B cell (primary cell): Measurements from ENCODE around the gene P3H3. TPM values are rescaled to one million over a fixed set of nuclear protein-coding genes. Genes with fewer than 3 reads are reported as not detected.

ENCODE experiments used
- ATAC-seq: fragments of 200-7000 bp; cut with Tn5 transposase; one replicate; pipeline ENCODE4 v1.10.0; 2021; ENCODE audit warnings: low read depth, mild to moderate bottlenecking, moderate number of reproducible peaks, moderate library complexity
- CTCF ChIA-PET: fragments of 350-600 bp; sonication (Branson Sonifier 250); formaldehyde crosslinking; loops from one replicate; lab custom pipeline; 2021; ENCODE audit warnings: antibody characterized with exemption, inconsistent platforms; lab: Charles Lee
- POLR2A ChIA-PET: fragments of 350-600 bp; sonication (Branson Sonifier 250); formaldehyde crosslinking; loops from one replicate; lab custom pipeline; 2021; ENCODE audit warnings: antibody characterized with exemption; lab: Charles Lee
- DNase-seq: peaks from one replicate; pipeline ENCODE4 v3.0.0; 2013
- H2AFZ ChIP-seq: 2 replicates; pipeline ENCODE4 v1.6.1; 2012; ENCODE audit warnings: mild to moderate bottlenecking, low read depth, low read length; ENCODE audit not compliant: insufficient read depth, poor library complexity, severe bottlenecking
- H3K27ac ChIP-seq, 2 donors: 1 replicate in 1 of 2; 2 replicates in 1 of 2; pipeline ENCODE4 v1.5.1; 2012 to 2013; ENCODE audit warnings: low read length in 2 of 2, mild to moderate bottlenecking in 2 of 2, moderate library complexity in 1 of 2
- H3K27me3 ChIP-seq, 4 experiments: fragments of 200-600 bp in 1 of 4; sonication (generic) in 1 of 4; replicated peaks in 1 of 4; 1 replicate in 2 of 4; 2 replicates in 2 of 4; pipeline versions ENCODE4 v1.6.1 to v1.7.0; 2013 to 2016; ENCODE audit warnings: low read length in 3 of 4, mild to moderate bottlenecking in 2 of 4, mixed read lengths in 1 of 4, moderate library complexity in 1 of 4; ENCODE audit not compliant: insufficient read depth in 4 of 4, control insufficient read depth in 3 of 4; ENCODE audit errors: control extremely low read depth in 1 of 4
- H3K36me3 ChIP-seq, 2 experiments: replicated peaks in 1 of 2; 1 replicate in 1 of 2; 2 replicates in 1 of 2; pipeline versions ENCODE4 v1.6.1 to v1.7.1; 2013; ENCODE audit warnings: low read length in 1 of 2; ENCODE audit not compliant: insufficient read depth in 2 of 2, control insufficient read depth in 1 of 2; ENCODE audit errors: control extremely low read depth in 1 of 2, extremely low read depth in 1 of 2
- H3K4me1 ChIP-seq, 2 donors: fragments of 200-600 bp in 1 of 2; sonication (generic) in 1 of 2; 1 replicate in 1 of 2; 2 replicates in 1 of 2; pipeline versions ENCODE4 v1.5.1 to v1.6.1; 2013 to 2017; ENCODE audit warnings: low read length in 2 of 2; ENCODE audit not compliant: control insufficient read depth in 2 of 2, insufficient read depth in 2 of 2
- H3K4me2 ChIP-seq: replicated peaks from 2 replicates; pipeline ENCODE3; 2012; ENCODE audit warnings: mild to moderate bottlenecking, low read depth, low read length; ENCODE audit not compliant: poor library complexity, severe bottlenecking
- H3K4me3 ChIP-seq, 5 experiments: fragments of 200-600 bp in 1 of 5; sonication (generic) in 1 of 5; 1 replicate in 3 of 5; 2 replicates in 2 of 5; pipeline versions ENCODE4 v1.5.1 to v1.7.0; 2011 to 2016; ENCODE audit warnings: low read length in 4 of 5, mild to moderate bottlenecking in 4 of 5, low read depth in 2 of 5, control low read depth in 1 of 5, moderate library complexity in 1 of 5; ENCODE audit not compliant: insufficient read depth in 1 of 5; ENCODE audit errors: control extremely low read depth in 1 of 5, extremely low read depth in 1 of 5
- H3K79me2 ChIP-seq: fragments of 200-600 bp; sonication (generic); one replicate; pipeline ENCODE4 v1.6.0; 2016; ENCODE audit warnings: low read length; ENCODE audit not compliant: control insufficient read depth, insufficient read depth
- H3K9ac ChIP-seq: fragments of 200-600 bp; sonication (generic); 2 replicates; pipeline ENCODE4 v1.6.1; 2017; ENCODE audit warnings: mild to moderate bottlenecking, low read length, moderate library complexity
- H3K9me3 ChIP-seq, 3 donors: one replicate each; pipeline versions ENCODE4 v1.6.1 to v1.7.1; 2013; ENCODE audit warnings: low read length in 2 of 3; ENCODE audit not compliant: control insufficient read depth in 2 of 3, insufficient read depth in 1 of 3; ENCODE audit errors: control extremely low read depth in 1 of 3
- H4K20me1 ChIP-seq: 2 replicates; pipeline ENCODE4 v1.6.0; 2012; ENCODE audit warnings: mild to moderate bottlenecking, low read length; ENCODE audit not compliant: insufficient read depth, control insufficient read depth, poor library complexity, severe bottlenecking
- H3K27ac Mint-ChIP-seq: one replicate; pipeline ENCODE4 v1.8.0; 2021; ENCODE audit warnings: mixed read lengths
- H3K27me3 Mint-ChIP-seq: one replicate; pipeline ENCODE4 v1.8.0; 2021; ENCODE audit warnings: mixed read lengths
- H3K4me1 Mint-ChIP-seq: one replicate; pipeline ENCODE4 v1.8.0; 2021; ENCODE audit warnings: mixed read lengths
- H3K4me3 Mint-ChIP-seq: one replicate; pipeline ENCODE4 v1.8.0; 2021; ENCODE audit warnings: mixed read lengths
- H3K9me3 Mint-ChIP-seq: one replicate; pipeline ENCODE4 v1.8.0; 2022; ENCODE audit warnings: mixed read lengths; ENCODE audit not compliant: insufficient read depth
- EZH2 ChIP-seq: IDR thresholded peaks from 2 replicates; pipeline ENCODE4 v1.6.1; 2012; ENCODE audit warnings: borderline replicate concordance, low read depth, mild to moderate bottlenecking, moderate library complexity, low read length; ENCODE audit not compliant: insufficient read depth, poor library complexity, severe bottlenecking
- WGBS: methylation state at CpG from one replicate; pipeline ENCODE4 v1.1.5; 2013; ENCODE audit warnings: missing lambda C conversion rate; ENCODE audit not compliant: insufficient coverage; 5-methylcytosine and 5-hydroxymethylcytosine counted together
- intact Hi-C: fragments of 100-400 bp; cut with micrococcal nuclease; formaldehyde crosslinking; loops from one replicate; pipeline ENCODE4 v1.10.0; 2022
- polyA plus RNA-seq: library from polyadenylated mRNA; depleted of rRNA; stranded (reverse); fragments of >200 nt; gene quantifications from 2 replicates; pipeline ENCODE4 v1.2.3, GENCODE V29; 2012
- total RNA-seq, 2 donors: library from RNA; stranded (reverse); fragments of 120-200 nt in 1 of 2; gene quantifications; 1 replicate in 1 of 2; 2 replicates in 1 of 2; pipeline versions ENCODE4 v1.2.3 to v1.2.4, GENCODE V29; 2013 to 2022
- TF ChIP-seq, protein P1 (sequence below): fragments of 200-600 bp; IDR thresholded peaks from one replicate; pipeline ENCODE4 v1.8.0; 2022; ENCODE audit warnings: antibody characterized with exemption, mild to moderate bottlenecking

P3H3 gene
- total and polyA plus RNA-seq, 2 donors (not counting 1 experiment from before 2014, with no cell fraction given) = 0.09 TPM; not detected in 1

- Histone ChIP-seq H2AFZ (no peak overlapping the region), H3K27ac (no peak overlapping the region), H3K79me2 (no peaks in the 10 kb centered on the region), H3K36me3 (no peaks in the 10 kb centered on the region), H3K4me3 (no peak overlapping the region), H3K9me3 (no peaks in the 10 kb centered on the region), H4K20me1 (no peaks in the 10 kb centered on the region), H3K4me1 (peaks cover 0 to 9% of the 10 kb centered on the region in 2 donors), H3K4me2 (no peak overlapping the region), H3K27me3 (peaks cover 0 to 13% (median 0%) of the 10 kb centered on the region in 4 experiments), H3K9ac (no peak overlapping the region)
- TF ChIP-seq, protein P1, sequence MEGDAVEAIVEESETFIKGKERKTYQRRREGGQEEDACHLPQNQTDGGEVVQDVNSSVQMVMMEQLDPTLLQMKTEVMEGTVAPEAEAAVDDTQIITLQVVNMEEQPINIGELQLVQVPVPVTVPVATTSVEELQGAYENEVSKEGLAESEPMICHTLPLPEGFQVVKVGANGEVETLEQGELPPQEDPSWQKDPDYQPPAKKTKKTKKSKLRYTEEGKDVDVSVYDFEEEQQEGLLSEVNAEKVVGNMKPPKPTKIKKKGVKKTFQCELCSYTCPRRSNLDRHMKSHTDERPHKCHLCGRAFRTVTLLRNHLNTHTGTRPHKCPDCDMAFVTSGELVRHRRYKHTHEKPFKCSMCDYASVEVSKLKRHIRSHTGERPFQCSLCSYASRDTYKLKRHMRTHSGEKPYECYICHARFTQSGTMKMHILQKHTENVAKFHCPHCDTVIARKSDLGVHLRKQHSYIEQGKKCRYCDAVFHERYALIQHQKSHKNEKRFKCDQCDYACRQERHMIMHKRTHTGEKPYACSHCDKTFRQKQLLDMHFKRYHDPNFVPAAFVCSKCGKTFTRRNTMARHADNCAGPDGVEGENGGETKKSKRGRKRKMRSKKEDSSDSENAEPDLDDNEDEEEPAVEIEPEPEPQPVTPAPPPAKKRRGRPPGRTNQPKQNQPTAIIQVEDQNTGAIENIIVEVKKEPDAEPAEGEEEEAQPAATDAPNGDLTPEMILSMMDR = no peak
- no peak for TF ChIP-seq EZH2
- Mint-ChIP-seq H3K27ac (no peak overlapping the region), H3K4me1 (peaks cover 8% of the 10 kb centered on the region), H3K27me3 (peaks cover 10% of the 10 kb centered on the region), H3K9me3 (no peaks in the 10 kb centered on the region), H3K4me3 (no peak overlapping the region)
- DNase-seq (no peak), ATAC-seq (no peak)
- 93% methylated on average over 1 of the region's 1 CpG for WGBS
- ChIA-PET CTCF (interaction anchor here (0.6 to 3.9 kb wide), 4 partner anchors 21 to 57 kb away, joined by 3 to 13 read pairs (median 3); partner anchors contain the start of gene MLF2), POLR2A (no interaction called here)
- intact Hi-C loops = no loop called here
These were observed 17.4 kb upstream of the P3H3 start for GRCh38 chr12:6810758-6811157.

GRCh38 chr12:6813363-6813762 lies 14.8 kb upstream of the P3H3 start:
- Histone ChIP-seq H3K4me2 (no peak overlapping the region), H4K20me1 (no peaks in the 10 kb centered on the region), H3K36me3 (no peaks in the 10 kb centered on the region), H3K4me3 (no peak overlapping the region), H3K27me3 (peaks cover 0 to 17% (median 0%) of the 10 kb centered on the region in 4 experiments), H3K4me1 (peaks cover 0 to 9% of the 10 kb centered on the region in 2 donors), H3K9ac (no peak overlapping the region), H3K9me3 (no peaks in the 10 kb centered on the region), H2AFZ (no peak overlapping the region), H3K27ac (no peak overlapping the region), H3K79me2 (no peaks in the 10 kb centered on the region)
- Mint-ChIP-seq H3K9me3 (no peaks in the 10 kb centered on the region), H3K4me1 (peaks cover 8% of the 10 kb centered on the region), H3K4me3 (no peak overlapping the region), H3K27ac (no peak overlapping the region), H3K27me3 (peaks cover 22% of the 10 kb centered on the region)
- ChIA-PET POLR2A (interaction anchor here (0.7 kb wide), 2 partner anchors 29 to 78 kb away, joined by 3 to 4 read pairs; no protein-coding TSS in a partner anchor), CTCF (interaction anchor here (0.9 to 3.9 kb wide), 6 partner anchors 12 to 129 kb away, joined by 3 to 13 read pairs (median 4); partner anchors contain the start of genes MLF2 and P3H3)
- no peak for ATAC-seq
- no peak for DNase-seq
- no peak for TF ChIP-seq EZH2
- TF ChIP-seq, protein P1 = no peak
- WGBS = no CpG with 5 or more reads among the region's 4 CpGs
- intact Hi-C loops = no loop called here
